Neural cell (in vitro differentiated cells): ENCODE results near the gene HLA-G. TPM values are rescaled to one million over a fixed set of nuclear protein-coding genes. Genes with fewer than 3 reads are reported as not detected.

ENCODE experiments used
- H2AFZ ChIP-seq: fragments of 200-600, 300-800 bp; sonication (generic), shearing (Covaris generic); 2 replicates; pipeline ENCODE4 v1.6.0; 2014; ENCODE audit warnings: low read depth, mild to moderate bottlenecking, antibody characterized with exemption, low read length, moderate library complexity
- H3F3A ChIP-seq: fragments of 200-600 bp; shearing (Covaris generic); 2 replicates; pipeline ENCODE4 v1.6.1; 2016; ENCODE audit warnings: mild to moderate bottlenecking, moderate library complexity, mixed read lengths, antibody characterized with exemption, low read length; ENCODE audit not compliant: insufficient read depth, poor library complexity, severe bottlenecking
- H3K27ac ChIP-seq: fragments of 200-600, 300-800 bp; sonication (generic), shearing (Covaris generic); 2 replicates; pipeline ENCODE4 v1.5.1; 2014; ENCODE audit warnings: mild to moderate bottlenecking, low read length, moderate library complexity
- H3K27me3 ChIP-seq: fragments of 300-800, 200-600 bp; sonication (generic), shearing (Covaris generic); 2 replicates; pipeline ENCODE4 v1.6.0; 2014; ENCODE audit warnings: mild to moderate bottlenecking, low read depth, low read length, moderate library complexity; ENCODE audit not compliant: insufficient read depth
- H3K36me3 ChIP-seq: fragments of 300-800, 200-600 bp; sonication (generic), shearing (Covaris generic); 2 replicates; pipeline ENCODE4 v1.5.1; 2014; ENCODE audit warnings: mild to moderate bottlenecking, antibody characterized with exemption, low read length, moderate library complexity; ENCODE audit not compliant: insufficient read depth
- H3K4me2 ChIP-seq: fragments of 300-800, 200-600 bp; sonication (generic), shearing (Covaris generic); 2 replicates; pipeline ENCODE4 v1.6.0; 2014; ENCODE audit warnings: mild to moderate bottlenecking, low read length
- H3K4me3 ChIP-seq: fragments of 300-800, 200-600 bp; sonication (generic), shearing (Covaris generic); 2 replicates; pipeline ENCODE4 v1.5.1; 2014; ENCODE audit warnings: mild to moderate bottlenecking, low read length, moderate library complexity
- H3K79me2 ChIP-seq: fragments of 200-600 bp; shearing (Covaris generic); replicated peaks from 2 replicates; pipeline ENCODE4 v1.6.0; 2014; ENCODE audit warnings: mild to moderate bottlenecking, low read length, moderate library complexity; ENCODE audit not compliant: insufficient read depth
- H3K9ac ChIP-seq: fragments of 300-800, 200-600 bp; sonication (generic), shearing (Covaris generic); 2 replicates; pipeline ENCODE4 v1.6.1; 2016; ENCODE audit warnings: mild to moderate bottlenecking, low read length, mixed read lengths
- H3K9me2 ChIP-seq: fragments of 200-600 bp; shearing (Covaris generic); 2 replicates; pipeline ENCODE4 v1.6.1; 2016; ENCODE audit warnings: mild to moderate bottlenecking, low read length, mixed read lengths; ENCODE audit not compliant: insufficient read depth
- H3K9me3 ChIP-seq: fragments of 200-600, 300-800 bp; sonication (generic), shearing (Covaris generic); 2 replicates; pipeline ENCODE4 v1.6.1; 2016; ENCODE audit warnings: mild to moderate bottlenecking, mixed run types, low read length, moderate library complexity, mixed read lengths
- H4K20me1 ChIP-seq: fragments of 200-600 bp; shearing (Covaris generic); 2 replicates; pipeline ENCODE4 v1.6.1; 2016; ENCODE audit warnings: mild to moderate bottlenecking, mixed run types; ENCODE audit not compliant: insufficient read depth
- CTCF ChIP-seq: fragments of 450-650 bp; IDR thresholded peaks from 2 replicates; pipeline ENCODE4 v1.5.1; 2014; ENCODE audit warnings: antibody characterized with exemption, mild to moderate bottlenecking, moderate library complexity; ENCODE audit not compliant: poor library complexity, severe bottlenecking
- EP300 ChIP-seq: fragments of 450-650 bp; conservative IDR thresholded peaks from 2 replicates; pipeline ENCODE4 v1.6.1; 2014; ENCODE audit warnings: antibody characterized with exemption, mild to moderate bottlenecking, moderate library complexity; ENCODE audit not compliant: poor library complexity, severe bottlenecking
- EZH2 ChIP-seq: fragments of 200-600, 300-800 bp; shearing (Covaris generic), sonication (generic); IDR thresholded peaks from 2 replicates; pipeline ENCODE4 v1.6.1; 2014; ENCODE audit warnings: antibody characterized with exemption, low read length, borderline replicate concordance, mild to moderate bottlenecking; ENCODE audit not compliant: insufficient read depth, poor library complexity, severe bottlenecking
- MXI1 ChIP-seq: fragments of 450-650 bp; conservative IDR thresholded peaks from 2 replicates; pipeline ENCODE4 v1.6.1; 2014; ENCODE audit warnings: antibody characterized with exemption, mild to moderate bottlenecking; ENCODE audit not compliant: poor library complexity, severe bottlenecking
- POLR2AphosphoS5 ChIP-seq: IDR thresholded peaks from 2 replicates; pipeline ENCODE4 v1.6.1; 2012
- RAD21 ChIP-seq: fragments of 450-650 bp; conservative IDR thresholded peaks from 2 replicates; pipeline ENCODE4 v1.6.1; 2014; ENCODE audit warnings: antibody characterized with exemption, mild to moderate bottlenecking, moderate library complexity
- SMC3 ChIP-seq: fragments of 450-650 bp; conservative IDR thresholded peaks from 2 replicates; pipeline ENCODE4 v1.6.1; 2014; ENCODE audit warnings: antibody characterized with exemption, mild to moderate bottlenecking, moderate library complexity; ENCODE audit not compliant: poor library complexity
- TAF1 ChIP-seq: IDR thresholded peaks from 2 replicates; pipeline ENCODE4 v1.6.1; 2012; ENCODE audit warnings: low read depth
- polyA plus RNA-seq: library from polyadenylated mRNA; depleted of rRNA; stranded (reverse); fragments of >200 nt; gene quantifications from 2 replicates; pipeline ENCODE4 v1.2.3, GENCODE V29; 2014
- TF ChIP-seq, protein P1 (sequence below): IDR thresholded peaks from 2 replicates; pipeline ENCODE4 v1.6.1; 2012; ENCODE audit warnings: borderline replicate concordance

HLA-G gene
- polyA plus RNA-seq, 1 donor from 2014 or later = not detected

DNA sequence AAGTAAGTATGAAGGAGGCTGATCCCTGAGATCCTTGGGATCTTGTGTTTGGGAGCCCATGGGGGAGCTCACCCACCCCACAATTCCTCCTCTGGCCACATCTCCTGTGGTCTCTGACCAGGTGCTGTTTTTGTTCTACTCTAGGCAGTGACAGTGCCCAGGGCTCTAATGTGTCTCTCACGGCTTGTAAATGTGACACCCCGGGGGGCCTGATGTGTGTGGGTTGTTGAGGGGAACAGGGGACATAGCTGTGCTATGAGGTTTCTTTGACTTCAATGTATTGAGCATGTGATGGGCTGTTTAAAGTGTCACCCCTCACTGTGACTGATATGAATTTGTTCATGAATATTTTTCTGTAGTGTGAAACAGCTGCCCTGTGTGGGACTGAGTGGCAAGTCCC lies 2.8 kb downstream of the HLA-G start:
- Histone ChIP-seq H3K36me3 (no peaks in the 10 kb centered on the region), H3F3A (no peaks in the 10 kb centered on the region), H3K27ac (no peak overlapping the region), H3K4me3 (no peak overlapping the region), H3K9me2 (no peaks in the 10 kb centered on the region), H3K79me2 (no peaks in the 10 kb centered on the region), H3K27me3 (peaks cover 32% of the 10 kb centered on the region), H4K20me1 (no peaks in the 10 kb centered on the region), H3K9me3 (peaks cover 4% of the 10 kb centered on the region), H3K4me2 (no peak overlapping the region), H2AFZ (no peak overlapping the region), H3K9ac (no peak overlapping the region)
- TF ChIP-seq RAD21 (no peak), SMC3 (no peak), TAF1 (no peak), POLR2AphosphoS5 (no peak), MXI1 (no peak), EP300 (no peak), CTCF (no peak), EZH2 (no peak)
- TF ChIP-seq, protein P1, sequence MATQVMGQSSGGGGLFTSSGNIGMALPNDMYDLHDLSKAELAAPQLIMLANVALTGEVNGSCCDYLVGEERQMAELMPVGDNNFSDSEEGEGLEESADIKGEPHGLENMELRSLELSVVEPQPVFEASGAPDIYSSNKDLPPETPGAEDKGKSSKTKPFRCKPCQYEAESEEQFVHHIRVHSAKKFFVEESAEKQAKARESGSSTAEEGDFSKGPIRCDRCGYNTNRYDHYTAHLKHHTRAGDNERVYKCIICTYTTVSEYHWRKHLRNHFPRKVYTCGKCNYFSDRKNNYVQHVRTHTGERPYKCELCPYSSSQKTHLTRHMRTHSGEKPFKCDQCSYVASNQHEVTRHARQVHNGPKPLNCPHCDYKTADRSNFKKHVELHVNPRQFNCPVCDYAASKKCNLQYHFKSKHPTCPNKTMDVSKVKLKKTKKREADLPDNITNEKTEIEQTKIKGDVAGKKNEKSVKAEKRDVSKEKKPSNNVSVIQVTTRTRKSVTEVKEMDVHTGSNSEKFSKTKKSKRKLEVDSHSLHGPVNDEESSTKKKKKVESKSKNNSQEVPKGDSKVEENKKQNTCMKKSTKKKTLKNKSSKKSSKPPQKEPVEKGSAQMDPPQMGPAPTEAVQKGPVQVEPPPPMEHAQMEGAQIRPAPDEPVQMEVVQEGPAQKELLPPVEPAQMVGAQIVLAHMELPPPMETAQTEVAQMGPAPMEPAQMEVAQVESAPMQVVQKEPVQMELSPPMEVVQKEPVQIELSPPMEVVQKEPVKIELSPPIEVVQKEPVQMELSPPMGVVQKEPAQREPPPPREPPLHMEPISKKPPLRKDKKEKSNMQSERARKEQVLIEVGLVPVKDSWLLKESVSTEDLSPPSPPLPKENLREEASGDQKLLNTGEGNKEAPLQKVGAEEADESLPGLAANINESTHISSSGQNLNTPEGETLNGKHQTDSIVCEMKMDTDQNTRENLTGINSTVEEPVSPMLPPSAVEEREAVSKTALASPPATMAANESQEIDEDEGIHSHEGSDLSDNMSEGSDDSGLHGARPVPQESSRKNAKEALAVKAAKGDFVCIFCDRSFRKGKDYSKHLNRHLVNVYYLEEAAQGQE = no peak

DNA sequence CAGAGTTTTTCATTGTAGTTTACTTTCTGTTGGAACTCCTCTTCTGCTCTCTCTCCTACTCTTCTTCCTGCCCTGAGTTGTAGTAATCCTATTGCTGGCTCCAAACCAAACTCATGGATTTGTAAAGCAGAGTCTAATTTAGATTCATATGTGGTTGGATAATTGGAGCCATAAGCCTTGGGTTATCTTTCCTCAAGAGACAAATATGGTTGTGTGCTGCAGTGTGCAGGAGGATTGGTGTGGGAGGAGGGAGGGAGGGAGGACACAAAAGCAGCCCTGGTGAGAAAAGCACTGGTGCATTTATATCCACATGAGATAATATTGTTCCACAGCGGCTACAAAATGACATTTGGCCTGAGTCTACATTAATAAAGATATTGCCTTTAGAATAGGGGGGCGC lies 4.2 kb downstream of the HLA-G start:
- H3K36me3 ChIP-seq = no peaks in the 10 kb centered on the region
- H3K79me2 ChIP-seq = no peaks in the 10 kb centered on the region
- no peak overlapping the region for H3K4me2 ChIP-seq
- H3K4me3 ChIP-seq = no peak overlapping the region
- no peak overlapping the region for H2AFZ ChIP-seq
- H3K9me3 ChIP-seq = peaks cover 4% of the 10 kb centered on the region
- H3K27me3 ChIP-seq = peaks cover 26% of the 10 kb centered on the region
- no peak for TF ChIP-seq EP300
- H3K9me2 ChIP-seq = no peaks in the 10 kb centered on the region
- H3K9ac ChIP-seq = no peak overlapping the region
- no peaks in the 10 kb centered on the region for H3F3A ChIP-seq
- no peak overlapping the region for H3K27ac ChIP-seq
- no peaks in the 10 kb centered on the region for H4K20me1 ChIP-seq
